ENCODE results near the gene LRRC75B.
"Not testable (repeated sequence)": the region's sequence is repeated elsewhere in the genome, so short reads cannot be mapped to it uniquely, and the experiment has no call there.

The LRRC75B gene

DNA sequence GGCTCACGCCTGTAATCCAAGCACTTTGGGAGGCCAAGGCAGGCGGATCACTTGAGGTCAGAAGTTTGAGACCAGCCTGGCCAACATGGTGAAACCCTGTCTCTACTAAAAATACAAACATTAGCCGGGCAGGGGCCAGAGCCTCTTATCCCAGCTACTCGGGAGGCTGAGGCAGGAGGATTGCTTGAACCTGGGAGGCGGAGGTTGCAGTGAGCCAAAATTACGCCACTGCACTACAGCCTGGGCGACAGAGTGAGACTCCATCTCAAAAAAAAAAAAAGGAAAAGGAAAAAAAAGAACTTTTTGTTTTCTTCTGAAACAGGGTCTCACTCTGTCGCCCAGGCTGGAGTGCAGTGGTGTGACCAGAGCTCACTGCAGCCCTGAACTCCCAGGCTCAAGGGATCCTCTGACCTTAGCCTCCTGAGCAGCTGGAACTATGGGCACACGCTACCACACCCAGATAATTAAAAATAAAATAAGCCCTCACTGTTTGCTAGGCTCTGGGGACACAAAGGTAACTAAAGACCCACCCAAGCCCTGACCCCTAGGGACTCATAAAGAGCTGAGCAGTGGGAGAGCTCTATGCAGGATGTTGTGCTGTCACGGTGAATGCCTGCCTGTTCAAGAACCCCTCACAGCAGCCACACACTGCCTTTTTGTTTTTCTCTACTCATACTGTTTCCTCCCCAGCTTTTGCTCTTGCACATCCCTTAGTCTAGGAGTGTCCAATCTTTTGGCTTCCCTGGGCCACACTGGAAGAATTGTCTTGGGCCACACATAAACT, 40.2 kb downstream of the LRRC75B start:
- DNase-seq, result not testable (repeated sequence)

DNA sequence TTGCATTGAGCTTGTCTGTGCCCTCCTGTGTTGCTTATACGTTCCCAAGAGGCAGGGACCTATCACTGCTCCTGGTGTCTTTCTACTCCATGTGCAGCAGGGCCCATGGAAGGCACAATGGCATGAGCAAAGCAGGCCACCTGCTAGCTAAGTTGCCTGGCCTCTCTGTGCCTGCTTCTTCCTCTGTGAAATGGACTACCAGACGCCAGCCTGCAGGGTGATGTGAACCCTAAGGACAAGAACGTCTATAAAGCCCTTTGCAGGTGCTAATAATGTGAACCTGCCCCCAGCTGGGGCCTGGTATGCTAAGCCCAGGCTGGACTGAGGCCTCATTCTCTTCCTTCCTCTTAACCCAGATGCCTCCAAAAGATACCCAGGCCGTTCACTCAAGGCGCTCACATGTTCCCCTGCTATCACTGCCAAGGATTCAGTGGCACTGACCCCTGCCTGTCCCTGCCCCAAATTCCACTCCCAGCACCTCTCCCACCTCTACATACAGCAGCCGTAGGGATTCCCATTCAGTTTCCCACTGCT, 41.9 kb downstream of the LRRC75B start:
- DNase-seq, result no peak

GRCh38 chr22:24550028-24550901, 42.6 kb downstream of the LRRC75B start:
- no peak for DNase-seq

- no peak for DNase-seq
Measured at GRCh38 chr22:24548812-24549211, 44.1 kb downstream of the LRRC75B start.

GRCh38 chr22:24543679-24544243, 49.1 kb downstream of the LRRC75B start:
- no peak for DNase-seq

DNA sequence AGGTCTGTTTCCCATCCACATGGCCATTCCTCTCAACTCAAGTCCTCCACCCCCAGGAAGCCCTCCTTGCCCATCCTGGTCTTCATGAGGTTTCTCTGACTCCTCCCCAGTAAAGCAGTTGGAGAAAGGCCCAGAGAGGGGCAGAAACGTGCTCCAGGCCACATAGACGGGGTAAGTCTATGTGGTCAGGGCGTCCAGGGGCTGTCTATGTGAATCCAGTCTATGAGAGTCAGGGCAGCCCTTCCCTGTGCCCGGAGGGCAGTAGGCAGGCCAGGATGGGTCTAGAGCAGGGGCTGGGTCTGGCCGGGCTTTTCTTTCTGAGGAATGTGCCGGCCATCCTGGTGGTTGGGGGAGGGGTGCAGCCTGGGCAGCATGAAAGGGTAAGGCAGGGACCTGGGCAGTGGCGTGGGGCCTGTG, 49.7 kb downstream of the LRRC75B start:
- no peak for DNase-seq

- DNase-seq, result no peak
Measured at GRCh38 chr22:24542641-24543040, 50.2 kb downstream of the LRRC75B start.

DNA sequence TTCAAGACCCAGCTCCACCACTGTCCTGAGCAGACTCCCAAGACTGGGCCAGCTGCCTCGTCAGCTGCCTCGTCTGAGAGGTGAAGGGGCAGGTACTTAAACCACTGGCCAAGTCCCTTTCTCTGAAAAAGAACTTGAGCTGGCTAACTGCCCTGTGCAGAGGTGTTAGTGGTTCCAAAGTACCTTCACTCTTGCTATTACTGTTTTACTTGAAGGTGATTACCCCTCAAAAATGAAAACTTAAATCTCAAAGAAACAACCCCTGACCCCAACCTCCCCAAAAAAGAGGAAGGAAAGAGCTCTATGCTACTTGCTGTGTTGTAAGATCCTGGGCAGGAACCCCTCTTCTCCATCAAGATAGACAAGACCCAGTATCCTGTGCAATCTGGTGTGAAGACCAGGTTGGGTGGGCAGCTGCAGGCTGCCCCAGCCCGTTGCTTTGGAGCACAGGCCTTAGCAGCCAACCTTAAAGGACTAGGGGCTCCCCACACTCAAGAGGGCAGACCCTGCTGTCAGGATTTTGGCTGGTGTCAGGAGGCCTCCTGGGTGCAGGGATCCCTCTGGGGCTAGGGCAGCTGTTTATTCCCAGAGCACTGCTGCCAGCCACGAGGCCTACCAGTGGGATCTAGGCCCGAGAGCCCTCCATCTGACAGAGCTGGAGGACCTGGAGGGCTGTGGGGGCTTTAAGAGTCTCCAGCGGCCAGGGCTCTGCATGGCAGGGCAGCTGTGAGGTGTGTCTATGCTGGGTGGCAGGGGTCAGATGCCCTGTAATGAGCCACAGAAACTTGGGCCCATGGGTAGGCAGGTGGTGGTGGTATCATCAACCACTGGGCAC, 51.0 kb downstream of the LRRC75B start:
- no peak for DNase-seq

- DNase-seq, result no peak
Measured at GRCh38 chr22:24540470-24540869, 52.4 kb downstream of the LRRC75B start.

GRCh38 chr22:24536089-24536488, 56.8 kb downstream of the LRRC75B start:
- no peak for DNase-seq

All from activated CD4-positive, alpha-beta T cell treated with anti-CD3 and anti-CD28 coated beads, Interleukin-2, amount 50 U/mL, for 16 hours (primary cell).